HG02588 (cell line): ENCODE measurements around the gene CDKN2AIP.
"Not testable (repeated sequence)": the region's sequence is repeated elsewhere in the genome, so short reads cannot be mapped to it uniquely, and the experiment has no call there.

Experiments
- ATAC-seq: cut with Tn5 transposase; IDR thresholded peaks from one replicate; pipeline ENCODE4 v1.9.1; 2021; ENCODE audit warnings: mild to moderate bottlenecking, moderate library complexity; ENCODE audit not compliant: unreplicated experiment

CDKN2AIP gene

DNA sequence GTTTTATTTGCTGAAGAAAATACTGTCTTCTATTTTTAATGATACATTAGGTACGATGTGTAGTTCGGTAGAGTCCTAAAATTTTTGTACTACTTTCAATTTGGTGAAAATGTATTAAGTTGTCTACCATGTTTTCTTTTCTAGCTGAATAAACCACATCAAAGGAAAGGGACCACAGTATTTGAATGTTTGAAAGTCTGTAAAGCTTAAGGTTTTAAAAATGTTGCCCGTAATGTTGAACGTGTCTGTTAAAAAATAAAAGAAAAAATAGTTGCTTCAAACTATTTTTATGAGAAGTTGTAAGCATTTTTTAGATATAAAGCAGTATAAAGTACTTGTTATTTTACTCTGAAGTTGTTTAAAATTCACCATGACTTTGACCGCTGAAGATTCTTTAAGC, 3.2 kb downstream of the CDKN2AIP start:
- no peak for ATAC-seq

DNA sequence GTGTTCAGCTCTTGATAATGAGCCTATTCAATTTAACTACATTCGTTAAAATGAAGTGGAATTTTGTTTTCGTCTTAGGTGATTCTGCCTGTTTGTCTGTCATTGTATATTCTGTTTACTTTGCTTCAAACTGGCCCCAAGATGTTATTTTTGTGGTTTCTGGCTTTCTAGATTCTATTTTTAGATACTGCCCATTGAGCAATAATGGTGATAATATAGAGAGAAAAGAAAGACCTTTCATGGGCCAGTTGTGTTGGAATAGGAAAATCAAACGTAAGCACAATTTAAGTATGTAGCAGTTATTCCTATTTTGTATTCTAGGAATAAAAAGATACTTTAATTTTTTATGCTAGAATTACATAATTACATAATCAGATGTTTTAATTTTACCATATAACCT, 4.0 kb downstream of the CDKN2AIP start:
- no peak for ATAC-seq

DNA sequence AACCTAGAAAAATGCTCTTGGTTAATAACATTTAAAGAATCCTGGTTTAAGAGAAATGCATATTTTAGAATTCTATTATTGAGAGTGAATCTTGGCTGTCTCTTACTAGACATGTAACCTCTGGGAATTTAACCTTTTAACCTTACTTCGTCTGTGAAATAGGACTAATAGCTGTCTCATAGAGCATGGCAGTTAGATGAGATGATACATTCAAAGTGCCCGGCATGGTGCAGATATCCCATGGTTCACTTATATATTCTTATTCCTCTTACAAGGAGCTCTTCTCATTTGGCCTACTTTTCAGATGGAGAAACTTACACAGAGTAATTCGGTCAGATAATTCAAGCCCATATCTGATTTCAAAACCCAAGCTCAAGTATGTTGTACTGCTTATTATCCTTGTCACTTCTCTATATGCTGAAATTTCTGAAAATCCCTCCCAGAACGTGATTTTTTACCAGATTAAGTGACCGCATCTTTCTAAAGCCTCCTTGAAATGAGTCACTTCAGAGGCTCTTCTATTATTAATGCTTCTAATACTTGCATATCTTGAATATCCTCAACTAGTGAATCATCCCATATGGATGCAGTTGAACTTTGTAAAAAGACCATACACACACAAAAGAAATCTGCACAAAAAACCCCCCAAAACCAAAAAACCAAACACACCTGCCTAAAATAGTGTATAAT, 4.9 kb downstream of the CDKN2AIP start:
- ATAC-seq: no peak

DNA sequence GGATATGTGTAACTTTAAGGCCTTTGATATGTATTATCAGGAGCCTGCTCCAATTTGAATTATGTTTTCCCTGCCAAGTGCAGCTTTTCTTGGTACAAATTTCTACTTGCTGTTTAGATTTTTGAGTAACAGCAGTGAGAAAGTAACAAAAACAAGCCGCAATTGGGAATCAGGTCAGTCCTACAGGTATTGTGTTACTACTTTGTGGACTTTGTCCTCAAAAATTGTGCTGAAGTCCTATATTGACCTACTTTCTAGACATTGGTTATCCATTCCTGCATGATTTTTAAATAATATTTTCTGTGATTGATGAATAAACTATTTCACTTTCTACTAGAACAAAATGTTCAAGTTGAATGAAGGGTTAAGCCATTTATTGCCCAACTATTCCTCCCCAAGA, 5.7 kb downstream of the CDKN2AIP start:
- ATAC-seq: no peak

DNA sequence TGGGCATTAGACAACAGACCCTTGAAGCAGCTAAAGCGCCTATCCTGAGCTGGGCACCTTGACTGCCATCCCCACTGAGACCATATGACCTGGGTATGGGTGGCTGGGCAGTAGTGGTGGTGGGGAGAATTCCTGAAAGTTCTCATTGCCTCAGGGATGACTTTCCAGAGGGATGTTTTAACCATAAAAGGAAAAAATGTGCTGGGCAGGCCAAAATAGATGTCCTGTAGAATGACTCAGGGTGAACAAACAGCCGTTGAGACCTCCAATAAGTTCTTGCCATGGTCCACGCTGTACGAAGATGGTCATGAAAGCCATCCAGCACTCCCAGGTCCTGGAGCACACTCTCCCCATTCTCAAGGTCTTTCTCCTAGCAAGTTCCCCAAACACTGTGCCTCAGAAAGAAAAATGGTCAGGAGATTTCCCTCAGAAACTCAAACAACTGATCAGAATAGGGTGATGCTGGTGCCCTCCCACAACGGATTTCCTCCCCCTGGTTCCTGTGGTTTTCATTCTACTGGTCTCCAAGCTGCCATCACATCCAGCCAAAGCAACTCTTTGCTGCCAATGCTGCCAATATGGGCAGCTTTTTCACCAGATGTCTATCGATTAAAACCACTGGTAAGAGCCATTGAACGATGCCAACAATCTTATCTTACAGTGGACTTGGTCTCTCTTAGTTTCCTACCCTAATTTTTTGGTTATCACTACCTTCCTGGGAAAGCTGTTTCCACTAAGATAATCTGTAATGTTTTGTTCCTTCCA, 11.2 kb downstream of the CDKN2AIP start:
- no peak for ATAC-seq

DNA sequence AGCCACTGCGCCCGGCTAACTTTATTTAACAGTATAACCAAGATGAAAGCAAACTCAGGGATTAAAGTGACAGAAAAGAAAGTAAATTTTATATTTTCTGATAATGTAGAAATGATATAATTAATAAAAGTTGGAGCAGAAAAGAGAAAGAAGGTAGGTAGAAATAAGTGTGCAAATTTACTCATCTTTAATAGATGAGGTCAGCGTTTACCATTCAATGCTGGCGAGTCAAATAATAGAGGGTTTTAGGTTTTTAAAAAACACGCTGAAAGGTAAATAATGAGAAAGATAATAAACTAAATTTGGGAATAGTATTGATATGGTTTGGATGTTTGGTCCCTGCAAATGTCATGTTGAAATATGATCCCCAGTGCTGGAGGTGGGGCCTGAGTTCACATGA, 13.6 kb downstream of the CDKN2AIP start:
- no peak for ATAC-seq

DNA sequence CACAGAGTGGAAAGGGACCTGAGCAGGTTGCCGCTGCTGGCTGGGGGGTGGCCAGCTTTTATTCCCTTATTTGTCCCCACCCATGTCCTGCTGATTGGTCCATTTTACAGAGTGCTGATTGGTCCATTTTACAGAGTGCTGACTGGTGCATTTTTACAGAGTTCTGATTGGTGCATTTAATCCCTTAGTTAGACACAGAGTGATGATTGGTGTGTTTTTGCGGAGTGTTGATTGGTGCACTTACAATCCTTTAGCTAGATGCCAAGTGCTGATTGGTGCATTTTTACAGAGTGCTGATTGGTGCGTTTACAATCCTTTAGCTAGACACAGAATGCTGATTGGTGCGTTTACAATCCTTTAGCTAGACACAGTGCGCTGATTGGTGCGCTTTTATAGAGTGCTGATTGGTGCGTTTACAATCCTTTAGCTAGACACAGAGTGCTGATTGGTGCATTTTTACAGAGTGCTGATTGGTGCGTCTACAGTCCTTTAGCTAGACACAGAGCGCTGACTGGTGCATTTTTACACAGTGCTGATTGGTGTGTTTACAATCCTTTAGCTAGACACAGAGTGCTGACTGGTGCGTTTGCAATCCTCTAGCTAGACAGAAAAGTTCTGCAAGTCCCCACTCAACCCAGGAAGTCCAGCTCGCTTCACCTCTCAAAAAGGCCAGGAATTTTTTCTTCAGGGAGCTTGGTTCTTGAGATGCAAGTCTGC, 19.6 kb downstream of the CDKN2AIP start:
- ATAC-seq: not testable (repeated sequence)

DNA sequence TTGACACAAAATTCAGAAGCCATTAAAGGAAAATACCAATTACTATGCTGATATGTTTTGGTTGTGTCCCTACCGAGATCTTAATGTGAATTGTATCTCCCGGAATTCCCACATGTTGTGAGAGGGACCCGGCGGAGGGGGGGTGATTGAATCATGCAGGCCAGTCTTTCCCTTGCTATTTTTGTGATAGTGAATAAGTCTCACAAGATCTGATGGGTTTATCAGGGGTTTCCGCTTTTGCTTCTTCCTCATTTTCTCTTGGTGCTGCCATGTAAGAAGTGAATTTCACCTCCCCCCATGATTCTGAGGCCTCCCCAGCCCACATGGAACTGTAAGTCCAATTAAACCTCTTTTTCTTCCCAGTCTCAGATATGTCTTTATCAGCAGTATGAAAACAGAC, 21.4 kb downstream of the CDKN2AIP start:
- not testable (repeated sequence) for ATAC-seq

DNA sequence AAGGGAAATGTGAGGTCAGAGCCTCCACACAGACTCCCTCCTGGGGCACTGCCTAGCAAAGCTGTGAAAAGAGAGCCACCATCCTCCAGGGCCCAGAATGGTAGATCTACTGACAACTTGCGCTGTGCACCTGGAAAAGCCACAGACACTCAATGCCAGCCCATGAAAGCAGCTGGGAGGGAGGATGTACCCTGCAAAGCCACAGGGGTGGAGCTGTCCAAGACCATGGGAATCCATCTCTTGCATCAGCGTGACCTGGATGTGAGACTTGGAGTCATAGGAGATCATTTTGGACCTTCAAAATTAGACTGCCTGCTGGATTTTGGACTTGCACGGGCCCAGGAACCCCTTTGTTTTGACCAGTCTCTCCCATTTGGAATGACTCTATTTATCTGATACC, 22.8 kb downstream of the CDKN2AIP start:
- no peak for ATAC-seq

DNA sequence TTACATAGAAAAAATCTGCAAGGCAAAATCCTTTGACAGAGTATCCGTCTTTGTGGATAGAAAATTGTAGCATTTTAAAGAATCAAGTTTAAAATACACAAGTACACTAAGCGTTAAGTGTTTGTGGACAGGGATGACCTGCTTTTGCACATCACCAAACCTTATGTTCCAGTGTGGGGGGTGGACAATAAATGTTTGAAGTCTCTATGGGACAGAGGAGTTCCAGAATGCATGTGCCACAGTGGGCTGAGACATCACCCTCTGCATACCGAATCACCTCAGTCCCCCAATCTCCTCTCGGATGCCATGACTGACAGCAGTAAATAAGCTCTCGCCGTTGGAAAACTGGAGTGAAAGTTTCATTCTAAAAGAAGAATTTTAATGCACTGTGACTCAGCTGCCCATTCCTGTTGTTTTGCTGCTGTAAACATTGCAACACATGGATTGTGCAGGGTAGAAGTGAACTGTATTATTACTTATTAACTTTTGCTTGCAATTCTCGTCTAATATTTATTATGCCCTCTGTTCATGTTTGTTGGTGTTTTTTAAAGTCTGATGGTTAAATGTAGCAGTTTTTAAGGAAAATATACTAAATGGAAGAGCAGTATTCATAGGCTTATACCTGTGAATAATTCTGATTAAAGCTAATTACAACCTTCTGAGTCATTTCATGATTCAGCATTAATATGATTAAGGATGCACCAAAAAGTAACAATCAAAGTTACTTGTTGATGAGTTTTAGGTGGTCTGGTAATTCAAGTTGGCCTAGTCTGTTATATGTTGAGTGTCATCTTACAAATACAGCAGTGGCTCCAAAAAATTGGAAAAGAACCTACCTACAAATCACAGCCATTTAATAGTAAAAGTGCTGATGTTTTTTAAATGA, 24.0 kb downstream of the CDKN2AIP start:
- no peak for ATAC-seq

DNA sequence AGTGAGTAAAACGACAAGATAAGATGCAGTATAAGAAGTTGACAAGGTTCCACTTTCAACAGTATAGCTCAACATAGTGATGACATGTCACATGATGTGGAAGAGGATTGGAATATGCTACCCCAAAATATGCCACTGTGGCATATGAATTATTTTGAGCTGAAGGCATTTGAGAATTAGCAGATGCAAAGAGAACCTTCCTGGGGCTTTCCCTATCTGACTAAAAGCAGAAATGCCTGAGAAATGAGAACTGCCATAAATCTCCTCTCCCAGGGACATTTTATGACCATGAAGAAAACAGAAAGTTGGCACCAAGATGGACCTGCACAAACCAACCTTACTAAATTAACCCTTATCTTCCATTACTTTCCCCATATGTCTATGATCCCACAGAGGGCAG, 24.8 kb downstream of the CDKN2AIP start:
- ATAC-seq: no peak

DNA sequence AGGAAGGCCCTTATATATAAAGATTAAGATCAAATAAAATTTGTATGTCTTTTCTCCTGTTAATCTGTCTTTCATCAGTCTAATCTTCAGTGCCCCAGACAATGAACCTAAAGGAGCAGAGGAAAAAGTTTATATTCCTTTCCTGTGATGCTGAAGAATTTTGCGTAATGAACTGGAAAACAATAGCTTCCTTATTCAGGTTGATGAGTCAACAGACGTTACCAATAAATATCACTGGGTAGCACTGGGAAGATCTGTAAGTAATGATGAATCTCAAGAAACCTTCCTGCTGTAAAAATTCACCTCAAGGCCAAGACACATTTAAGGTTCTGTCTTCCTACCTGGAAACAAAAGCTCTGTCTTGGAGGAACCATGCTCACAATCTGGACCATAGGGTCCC, 25.5 kb downstream of the CDKN2AIP start:
- ATAC-seq: no peak

DNA sequence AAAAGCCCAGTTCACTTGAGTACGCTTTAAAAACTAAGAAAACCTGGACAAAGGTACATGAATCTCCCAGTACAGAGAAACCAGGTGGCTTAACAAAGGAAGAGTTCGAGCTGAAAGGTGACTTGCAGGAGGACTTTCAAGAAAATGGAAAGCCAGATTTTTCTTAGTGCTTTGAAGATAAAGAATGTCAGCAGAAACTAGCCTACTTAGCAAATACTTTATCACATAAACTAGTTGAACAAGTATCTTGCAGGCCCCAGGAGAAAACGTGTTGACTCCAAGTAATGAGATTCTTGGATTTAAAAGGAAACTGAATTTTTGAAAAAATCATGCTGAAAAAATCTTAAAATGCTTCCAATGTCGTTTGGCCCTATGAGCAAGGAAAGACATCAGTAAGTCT, 26.4 kb downstream of the CDKN2AIP start:
- no peak for ATAC-seq

DNA sequence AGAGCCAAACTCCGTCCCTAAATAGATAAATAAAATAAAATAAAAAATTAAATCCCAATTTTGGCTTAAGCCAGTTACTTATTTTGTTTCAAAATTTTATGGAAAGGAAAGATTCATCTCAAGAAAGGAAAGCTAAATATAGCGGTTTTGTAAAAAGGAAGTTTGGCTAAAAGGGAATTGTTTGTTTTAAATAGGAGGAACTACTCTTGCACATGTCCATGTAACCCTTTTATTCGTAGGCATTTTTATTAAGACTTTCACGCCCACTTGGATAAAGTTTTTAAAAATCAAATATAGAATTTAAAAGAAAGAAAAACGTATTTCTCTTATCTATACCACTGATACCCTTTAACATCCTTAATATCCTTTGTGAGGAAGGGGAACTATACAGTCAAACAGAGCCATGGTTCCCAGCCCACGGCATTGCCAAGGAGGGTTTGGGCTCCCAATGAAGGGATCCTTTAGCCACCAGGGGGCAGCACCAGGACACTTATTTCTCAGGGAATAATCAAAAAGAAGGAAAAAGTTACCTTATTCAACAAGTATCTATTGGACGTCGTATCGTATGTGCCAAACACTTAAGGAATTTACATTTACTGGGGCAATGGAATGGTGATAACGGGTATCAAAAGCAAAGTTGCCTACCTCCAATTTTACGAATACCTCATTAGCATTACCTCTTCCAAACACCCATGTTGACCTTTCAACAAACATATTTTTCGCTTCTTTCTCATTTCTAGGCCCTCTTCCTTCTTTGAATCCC, 27.7 kb downstream of the CDKN2AIP start:
- ATAC-seq: peak; percentile 64

DNA sequence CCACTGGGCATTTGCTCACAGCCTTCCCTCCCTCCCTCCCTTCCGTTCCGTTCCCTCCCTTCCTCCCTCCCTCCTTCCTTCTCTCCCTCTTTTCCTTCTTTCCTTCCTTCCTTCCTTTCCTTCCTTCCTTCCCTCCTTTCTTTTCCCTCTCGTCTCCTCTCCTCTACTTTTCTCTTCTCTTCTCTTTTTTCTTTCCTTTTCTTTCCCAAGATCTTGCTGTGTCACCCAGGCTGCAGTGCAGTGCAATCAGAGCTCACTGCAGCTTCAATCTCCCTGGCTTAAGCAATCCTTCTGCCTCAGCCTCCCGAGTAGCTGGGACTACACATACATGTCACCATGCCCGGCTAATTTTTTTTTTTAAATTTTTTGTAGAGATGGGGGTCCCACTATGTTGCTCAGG, 33.7 kb downstream of the CDKN2AIP start:
- ATAC-seq: no peak

DNA sequence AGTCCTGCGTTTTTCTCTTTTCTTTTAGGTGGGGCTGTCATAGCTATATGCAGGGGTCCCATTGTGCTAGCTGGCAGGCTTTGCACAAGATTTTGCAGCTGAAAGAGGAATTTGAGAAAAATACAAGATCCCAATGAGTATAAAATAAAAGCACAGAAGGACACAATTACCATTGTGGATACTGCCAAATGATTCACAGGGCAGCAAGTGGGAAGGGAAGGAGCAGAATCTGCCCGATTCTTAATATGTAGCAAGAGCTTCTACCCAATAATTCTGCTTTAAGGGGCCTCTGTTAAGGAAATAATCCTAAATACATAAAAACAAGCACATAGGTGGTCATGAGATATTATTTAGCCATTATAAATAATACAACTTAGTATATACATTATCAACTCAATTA, 34.5 kb downstream of the CDKN2AIP start:
- no peak for ATAC-seq

DNA sequence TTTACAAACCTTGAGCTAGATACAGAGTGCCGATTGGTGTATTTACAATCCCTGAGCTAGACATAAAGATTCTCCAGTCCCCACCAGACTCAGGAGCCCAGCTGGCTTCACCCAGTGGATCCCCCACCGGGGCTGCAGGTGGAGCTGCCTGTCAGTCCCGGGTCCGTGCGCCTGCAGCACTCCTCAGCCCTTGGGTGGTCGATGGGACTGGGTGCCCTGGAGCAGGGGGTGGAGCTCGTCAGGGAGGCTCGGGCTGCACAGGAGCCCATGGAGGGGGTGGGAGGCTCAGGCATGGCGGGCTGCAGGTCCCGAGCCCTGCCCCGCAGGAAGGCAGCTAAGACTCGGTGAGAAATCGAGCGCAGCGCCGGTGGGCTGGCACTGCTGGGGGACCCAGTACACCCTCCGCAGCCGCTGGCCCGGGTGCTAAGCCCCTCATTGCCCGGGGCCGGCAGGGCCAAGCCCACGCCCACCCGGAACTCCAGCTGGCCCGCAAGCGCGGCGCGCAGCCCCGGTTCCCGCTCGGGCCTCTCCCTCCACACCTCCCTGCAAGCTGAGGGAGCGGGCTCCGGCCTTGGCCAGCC, 38.2 kb downstream of the CDKN2AIP start:
- not testable (repeated sequence) for ATAC-seq

DNA sequence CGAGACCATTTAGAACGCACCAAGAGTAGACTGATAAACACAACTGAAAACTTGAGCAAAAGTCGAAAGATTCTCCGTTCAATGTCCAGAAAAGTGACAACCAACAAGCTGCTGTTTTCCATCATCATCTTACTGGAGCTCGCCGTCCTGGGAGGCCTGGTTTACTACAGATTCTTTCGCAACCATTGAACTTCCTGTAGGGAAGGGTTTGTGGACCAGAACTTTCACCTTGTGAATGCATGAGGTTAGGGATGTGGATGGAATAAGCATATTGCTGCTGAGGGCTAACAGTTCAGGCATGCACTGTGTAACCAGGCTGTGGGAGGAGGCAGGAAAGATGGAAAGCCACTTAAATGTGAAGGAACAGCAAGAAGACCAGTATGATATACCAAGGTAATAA, 39.6 kb downstream of the CDKN2AIP start:
- ATAC-seq: no peak

DNA sequence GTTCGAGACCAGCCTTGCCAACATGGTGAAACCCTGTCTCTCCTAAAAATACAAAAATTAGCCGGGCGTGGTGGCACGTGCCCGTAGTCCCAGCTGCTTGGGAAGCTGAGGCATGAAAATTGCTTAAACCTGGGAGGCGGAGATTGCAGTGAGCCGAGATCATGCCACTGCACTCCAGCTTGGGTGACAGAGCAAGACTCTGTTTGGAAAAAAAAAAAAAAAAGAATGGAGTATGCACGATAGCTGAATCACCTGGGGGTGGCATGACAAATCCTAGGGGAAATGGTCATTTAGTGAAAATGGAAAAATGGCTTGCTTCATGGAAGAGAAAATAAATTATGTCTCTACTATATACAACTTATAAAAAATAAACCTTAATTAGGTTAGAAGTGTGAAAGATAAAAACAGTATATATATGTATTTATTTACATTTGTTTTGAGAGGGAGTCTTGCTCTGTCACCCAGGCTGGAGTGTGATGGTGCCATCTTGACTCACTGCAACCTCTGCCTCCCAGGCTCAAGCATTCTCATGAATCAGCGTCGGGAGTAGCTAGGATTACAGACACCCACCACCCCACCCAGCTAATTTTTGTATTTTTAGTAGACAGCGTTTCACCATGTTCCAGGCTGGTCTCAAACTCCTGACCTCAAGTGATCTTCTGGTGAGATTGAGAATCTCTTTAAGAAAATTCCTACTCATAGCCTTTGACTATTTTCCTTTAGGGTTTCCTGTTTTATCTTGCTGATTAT, 41.1 kb downstream of the CDKN2AIP start:
- no peak for ATAC-seq
